Endothelial cell of umbilical vein (primary cell): ENCODE data around the gene RDH14. TPM values are rescaled to one million over a fixed set of nuclear protein-coding genes. Genes with fewer than 3 reads are reported as not detected.

ENCODE experiments used
- BruUV-seq: library from RNA; stranded (reverse); fragments of 400-500 nt; replicated peaks from 2 replicates; lab custom pipeline; 2021; lab: Mats Ljungman, UMichigan
- CTCF ChIA-PET: fragments of 300-600, 350-600 bp; sonication (Branson Sonifier 250); formaldehyde crosslinking; loops from one replicate; lab custom pipeline; 2021; ENCODE audit warnings: antibody characterized with exemption, inconsistent platforms; lab: Charles Lee
- POLR2A ChIA-PET: fragments of 300-600, 350-600 bp; sonication (Branson Sonifier 250); formaldehyde crosslinking; loops from one replicate; lab custom pipeline; 2021; ENCODE audit warnings: antibody characterized with exemption, inconsistent platforms; lab: Charles Lee
- DNase-seq: peaks from one replicate; pipeline ENCODE4 v3.0.0-alpha.2; 2011; ENCODE audit warnings: low read depth, low spot score
- FAIRE-seq: peaks from 2 replicates; lab custom pipeline; 2011; peaks lifted over from hg19 to GRCh38; lab: Jason Lieb, UNC
- H2AFZ ChIP-seq: 2 replicates; pipeline ENCODE4 v1.6.0; 2012; ENCODE audit warnings: low read depth, low read length, control low read depth, inconsistent platforms
- H3K27ac ChIP-seq: 2 replicates; pipeline ENCODE4 v1.5.1; 2011; ENCODE audit warnings: low read depth, mild to moderate bottlenecking, control low read depth, low read length, moderate library complexity; ENCODE audit not compliant: insufficient read depth
- H3K27me3 ChIP-seq, 2 experiments: 2 replicates each; pipeline versions ENCODE4 v1.6.0 to v1.6.1; 2011; ENCODE audit warnings: low read length in 2 of 2, mixed read lengths in 1 of 2; ENCODE audit not compliant: control insufficient read depth in 2 of 2, insufficient read depth in 2 of 2
- H3K36me3 ChIP-seq, 2 experiments: 2 replicates in 1 of 2; 3 replicates in 1 of 2; pipeline ENCODE4 v1.5.1; 2011; ENCODE audit warnings: low read length in 2 of 2, mild to moderate bottlenecking in 1 of 2, moderate library complexity in 1 of 2; ENCODE audit not compliant: control insufficient read depth in 2 of 2, insufficient read depth in 2 of 2; ENCODE audit errors: extremely low read depth in 1 of 2
- H3K4me1 ChIP-seq: 3 replicates; pipeline ENCODE4 v1.5.1; 2011; ENCODE audit warnings: mild to moderate bottlenecking, low read length; ENCODE audit not compliant: control insufficient read depth, insufficient read depth; ENCODE audit errors: extremely low read depth
- H3K4me2 ChIP-seq: 2 replicates; pipeline ENCODE4 v1.6.1; 2011; ENCODE audit warnings: low read length, control low read depth, mixed read lengths; ENCODE audit not compliant: insufficient read depth
- H3K4me3 ChIP-seq, 3 experiments: fragments of 200-600 bp in 1 of 3; sonication (generic), shearing (Covaris generic) in 1 of 3; replicated peaks in 1 of 3; 2 replicates each; pipeline ENCODE4 v1.5.1; 2011 to 2016; ENCODE audit warnings: control low read depth in 3 of 3, low read length in 3 of 3, mild to moderate bottlenecking in 2 of 3, inconsistent platforms in 1 of 3, low read depth in 1 of 3, moderate library complexity in 1 of 3; ENCODE audit not compliant: insufficient read depth in 1 of 3
- H3K79me2 ChIP-seq: 2 replicates; pipeline ENCODE4 v1.6.0; 2012; ENCODE audit warnings: low read length, inconsistent platforms; ENCODE audit not compliant: control insufficient read depth, insufficient read depth
- H3K9ac ChIP-seq: replicated peaks from 2 replicates; pipeline ENCODE3; 2011; ENCODE audit warnings: low read length, control low read depth; ENCODE audit not compliant: insufficient read depth; ENCODE audit errors: extremely low read depth
- H3K9me1 ChIP-seq: replicated peaks from 3 replicates; pipeline ENCODE4 v1.6.0; 2011; ENCODE audit warnings: mild to moderate bottlenecking, low read length; ENCODE audit not compliant: control insufficient read depth, insufficient read depth; ENCODE audit errors: extremely low read depth
- H3K9me3 ChIP-seq: replicated peaks from 2 replicates; pipeline ENCODE4 v1.5.1; 2012; ENCODE audit warnings: low read length, inconsistent platforms; ENCODE audit not compliant: control insufficient read depth, insufficient read depth
- H4K20me1 ChIP-seq: replicated peaks from 2 replicates; pipeline ENCODE3; 2011; ENCODE audit warnings: mild to moderate bottlenecking, low read length; ENCODE audit not compliant: control insufficient read depth, insufficient read depth; ENCODE audit errors: extremely low read depth
- CTCF ChIP-seq, 2 donors: IDR thresholded peaks; 1 replicate in 1 of 2; 2 replicates in 1 of 2; pipeline ENCODE4 v1.5.1; 2011; ENCODE audit warnings: low read length in 2 of 2, mild to moderate bottlenecking in 2 of 2, moderate library complexity in 2 of 2, control low read depth in 1 of 2, inconsistent platforms in 1 of 2, low read depth in 1 of 2; ENCODE audit not compliant: insufficient read depth in 1 of 2; ENCODE audit errors: extremely low read depth in 1 of 2
- EZH2 ChIP-seq: IDR thresholded peaks from 2 replicates; pipeline ENCODE4 v1.6.1; 2012; ENCODE audit warnings: borderline replicate concordance, low read depth, mild to moderate bottlenecking, moderate library complexity, low read length, inconsistent platforms; ENCODE audit not compliant: severe bottlenecking
- FOS ChIP-seq: IDR thresholded peaks from 2 replicates; pipeline ENCODE4 v1.6.1; 2011; ENCODE audit warnings: mild to moderate bottlenecking, low read length, moderate library complexity, borderline replicate concordance; ENCODE audit not compliant: insufficient read depth
- GATA2 ChIP-seq: IDR thresholded peaks from 2 replicates; pipeline ENCODE4 v1.7.0; 2011; ENCODE audit warnings: low read depth, mild to moderate bottlenecking, moderate library complexity, mixed read lengths, low read length; ENCODE audit not compliant: insufficient read length, insufficient read depth
- JUN ChIP-seq: IDR thresholded peaks from 2 replicates; pipeline ENCODE4 v1.6.1; 2011; ENCODE audit warnings: borderline replicate concordance, low read depth; ENCODE audit not compliant: insufficient read length, insufficient read depth
- MAX ChIP-seq: IDR thresholded peaks from 2 replicates; pipeline ENCODE4 v1.6.1; 2011; ENCODE audit not compliant: insufficient read depth, insufficient read length
- MYC ChIP-seq: IDR thresholded peaks from one replicate; pipeline ENCODE4 v1.6.1; 2011; ENCODE audit warnings: mild to moderate bottlenecking, low read depth, low read length
- POLR2A ChIP-seq: IDR thresholded peaks from 2 replicates; pipeline ENCODE4 v1.6.1; 2012; ENCODE audit warnings: low read depth, mild to moderate bottlenecking, control low read depth, low read length
- POLR2AphosphoS5 ChIP-seq: IDR thresholded peaks from 2 replicates; pipeline ENCODE4 v1.6.1; 2012; ENCODE audit warnings: low read depth, mild to moderate bottlenecking, control low read depth, low read length, moderate library complexity; ENCODE audit not compliant: insufficient read depth
- dilution Hi-C: fragments of 300-500 bp; cut with MboI; formaldehyde crosslinking; loops from one replicate; pipeline ENCODE4 v1.15.0; 2019; ENCODE audit warnings: low sequenced_read_pairs; ENCODE audit not compliant: extremely low pct_ligation_motif_present
- intact Hi-C: fragments of 100-400 bp; cut with micrococcal nuclease; formaldehyde crosslinking; loops from one replicate; pipeline ENCODE4 v1.10.0; 2022
- polyA plus RNA-seq, 4 experiments: library from polyadenylated mRNA; depleted of rRNA in 3 of 4; stranded (reverse) in 3 of 4; unstranded in 1 of 4; fragments of >200 nt; gene quantifications; 2 replicates each; pipeline versions ENCODE4 v1.2.1 to v1.2.3, GENCODE V29; 2011 to 2012; ENCODE audit warnings: missing spikeins in 1 of 4
- total RNA-seq: library from RNA; stranded (reverse); gene quantifications from 2 replicates; pipeline ENCODE4 v1.2.3, GENCODE V29; 2021

RDH14 gene
- total and polyA plus RNA-seq, 2 donors (not counting 3 experiments of a cell fraction or from before 2014, with no cell fraction given): 8.8 to 12.4 TPM

GRCh38 chr2:18600255-18600613 is 39.8 kb upstream of the RDH14 start:
- Histone ChIP-seq H4K20me1 (no peaks in the 10 kb centered on the region), H3K36me3 (no peaks in the 10 kb centered on the region), H2AFZ (no peak overlapping the region), H3K9me3 (no peaks in the 10 kb centered on the region), H3K4me3 (no peak overlapping the region), H3K27me3 (no peaks in the 10 kb centered on the region), H3K27ac (no peak overlapping the region), H3K4me1 (peaks cover 10% of the 10 kb centered on the region), H3K9me1 (no peaks in the 10 kb centered on the region), H3K4me2 (no peak overlapping the region), H3K9ac (no peak overlapping the region), H3K79me2 (no peaks in the 10 kb centered on the region)
- dilution Hi-C loops (no loop called here), intact Hi-C loops (no loop called here)
- FAIRE-seq (no peak), DNase-seq (no peak)
- ChIA-PET CTCF (interaction anchor here (1.5 kb wide), 1 partner anchor 9 kb away, joined by 5 read pairs; no protein-coding TSS in a partner anchor), POLR2A (no interaction called here)
- no TSS peak for BruUV-seq
- no peak for TF ChIP-seq POLR2AphosphoS5
- no peak for TF ChIP-seq POLR2A
- TF ChIP-seq FOS: no peak
- TF ChIP-seq MAX: no peak
- no peak for TF ChIP-seq JUN
- no peak for TF ChIP-seq CTCF (IDR thresholded peaks at IDR 0.05; ENCODE audit: extremely low read depth in 1 of 2, insufficient read depth in 1 of 2, low read depth in 1 of 2, low read length in 2 of 2)
- TF ChIP-seq MYC: no peak
- TF ChIP-seq GATA2: no peak
- no peak for TF ChIP-seq EZH2
